IPS-18c (cell line): ENCODE data around the gene SMIM29.

Source experiments
- H3K4me3 ChIP-seq: 2 replicates; pipeline ENCODE4 v1.7.0; 2013; ENCODE audit warnings: low read depth, mild to moderate bottlenecking, low read length, moderate library complexity; ENCODE audit not compliant: insufficient read depth
- H3K9me3 ChIP-seq: one replicate; pipeline ENCODE4 v1.6.1; 2013; ENCODE audit warnings: mild to moderate bottlenecking, low read length, moderate library complexity; ENCODE audit not compliant: control insufficient read depth, insufficient read depth

Gene SMIM29

DNA sequence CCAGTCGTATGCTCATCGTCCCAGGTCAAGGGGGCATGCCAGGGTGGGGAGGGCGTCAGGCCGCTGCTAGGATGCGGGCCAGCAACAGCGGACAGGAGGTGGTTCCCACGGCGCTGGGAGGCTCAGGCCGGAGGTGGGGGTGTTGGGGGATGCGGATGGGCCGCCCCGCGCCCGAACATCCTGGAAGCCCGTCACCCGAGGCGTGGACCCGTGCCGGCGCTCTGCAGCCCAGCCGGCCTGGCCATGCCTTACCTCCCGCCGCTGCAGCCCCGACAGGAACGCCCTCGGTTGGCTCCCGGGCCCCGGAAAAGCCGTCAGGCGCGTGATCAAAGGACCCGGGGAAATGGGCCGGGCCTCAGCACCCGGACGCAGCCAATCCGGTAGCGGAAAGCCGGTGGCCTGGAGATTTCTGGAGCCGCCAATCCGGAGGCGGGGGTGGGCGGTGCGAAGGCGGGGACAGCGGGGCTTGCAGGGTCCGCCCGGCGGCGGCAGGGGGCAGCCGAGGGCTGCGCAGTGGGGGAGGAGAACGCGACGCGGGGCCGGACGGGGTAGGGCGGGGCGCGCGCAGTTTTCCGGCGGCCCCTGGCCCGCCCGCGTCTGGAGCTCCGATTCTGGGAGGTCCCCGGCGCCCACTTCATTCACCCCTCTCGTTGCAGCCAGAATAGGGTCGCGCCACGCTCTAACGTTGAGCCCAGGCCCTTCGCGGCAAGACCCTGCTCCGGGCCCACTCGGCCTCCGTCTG lies at the start of gene SMIM29:
TSS of gene SMIM29 (minus strand) at position 280 of the 742 bp plus-strand sequence. CDS start 1,215 bp downstream, outside the sequence.
- Histone ChIP-seq H3K9me3 (no peaks in the 10 kb centered on the region), H3K4me3 (peak within 1 kb of the TSS; percentile 88)

- Histone ChIP-seq H3K9me3 (no peaks in the 10 kb centered on the region), H3K4me3 (no peak overlapping the region)
These were observed 46.9 kb upstream of the SMIM29 start for GRCh38 chr6:34295721-34296120.

- Histone ChIP-seq H3K4me3 (no peak overlapping the region), H3K9me3 (no peaks in the 10 kb centered on the region)
These were observed 44.1 kb upstream of the SMIM29 start for GRCh38 chr6:34292954-34293353.

DNA sequence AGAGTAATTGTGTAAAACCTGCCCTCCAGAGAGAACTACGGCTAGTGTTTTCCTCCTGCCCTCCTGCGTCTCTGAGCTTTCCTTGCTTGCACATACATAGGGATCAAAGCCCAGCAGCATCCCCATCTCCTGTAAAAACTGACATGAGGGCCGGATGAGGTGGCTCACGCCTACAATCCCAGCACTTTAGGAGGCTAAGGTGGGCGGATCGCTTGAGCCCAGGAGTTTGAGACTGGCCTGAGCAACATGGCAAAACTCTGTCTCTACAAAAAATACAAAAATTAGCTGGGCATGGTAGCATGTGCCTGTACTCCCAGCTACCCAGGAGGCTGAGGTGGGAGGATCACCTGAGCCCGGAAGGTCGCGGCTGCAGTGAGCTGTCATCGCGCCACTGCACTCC lies 40.3 kb upstream of the SMIM29 start:
- no peaks in the 10 kb centered on the region for H3K9me3 ChIP-seq
- no peak overlapping the region for H3K4me3 ChIP-seq

- H3K4me3 ChIP-seq = no peak overlapping the region
- H3K9me3 ChIP-seq = no peaks in the 10 kb centered on the region
These were observed 39.8 kb upstream of the SMIM29 start for GRCh38 chr6:34288581-34288980.

DNA sequence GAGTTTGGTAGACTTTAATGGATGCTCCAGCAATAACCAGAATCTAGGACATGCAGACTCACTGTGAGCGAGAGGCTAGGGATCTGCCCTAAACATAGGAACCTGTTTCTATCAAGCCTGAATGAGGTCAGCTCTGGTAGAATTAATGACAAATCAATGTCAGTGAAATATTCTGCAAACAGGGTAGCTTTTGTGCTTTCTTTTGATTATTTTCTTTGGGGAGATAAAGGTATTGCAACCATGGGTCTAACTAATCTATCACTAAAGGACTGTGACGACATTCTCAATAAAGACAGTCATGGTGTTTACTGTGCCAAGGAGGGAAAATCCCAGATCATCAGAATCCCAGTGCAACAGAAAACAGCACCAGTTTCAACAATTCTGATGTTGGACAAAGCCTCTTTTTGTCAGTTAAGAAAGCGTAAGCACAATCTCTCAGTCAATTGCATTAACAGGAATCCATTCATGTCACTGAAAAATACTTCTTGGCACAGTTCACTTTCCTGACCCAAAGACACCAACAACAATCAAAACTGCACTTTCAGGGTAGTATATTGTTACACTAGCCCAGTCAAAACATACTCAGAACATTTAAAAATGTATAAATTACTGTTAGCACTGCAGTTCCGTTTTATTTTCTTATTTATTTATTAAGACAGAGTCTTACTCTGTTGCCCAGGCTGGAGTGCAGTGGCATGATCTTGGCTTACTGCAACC lies 36.8 kb upstream of the SMIM29 start:
- H3K9me3 ChIP-seq = no peaks in the 10 kb centered on the region
- H3K4me3 ChIP-seq = no peak overlapping the region

GRCh38 chr6:34284563-34285447 lies 36.0 kb upstream of the SMIM29 start:
- H3K4me3 ChIP-seq = no peak overlapping the region

DNA sequence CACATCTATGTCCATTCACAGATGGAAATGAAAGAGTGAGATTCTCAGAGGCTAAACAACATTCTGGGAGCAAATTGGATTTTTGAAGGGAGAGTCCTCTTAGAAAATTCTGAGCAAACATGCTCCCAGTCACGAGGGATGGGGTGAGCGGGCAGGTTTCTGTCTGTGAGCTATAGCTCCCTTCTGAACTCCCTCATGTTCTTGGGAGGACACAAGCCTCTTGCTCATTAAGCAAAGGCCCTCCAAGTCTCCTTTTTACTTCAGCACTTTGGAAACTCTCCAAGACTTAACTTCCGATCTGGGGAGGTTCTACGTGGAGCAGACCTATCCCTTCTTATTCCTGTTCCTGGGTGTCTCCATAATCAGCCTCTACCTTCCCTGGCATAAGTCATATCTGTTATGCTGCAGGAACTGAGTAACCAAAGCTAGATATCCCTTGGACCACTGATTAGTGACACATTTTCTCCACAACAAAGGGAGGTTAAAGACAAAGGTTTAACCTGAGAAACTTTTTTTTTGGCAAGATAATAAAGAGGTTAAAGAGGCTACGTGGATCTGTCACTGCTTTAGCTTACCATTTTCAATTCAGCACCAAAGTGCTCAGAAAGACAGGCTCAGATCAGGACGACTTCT lies 33.0 kb upstream of the SMIM29 start:
- Histone ChIP-seq H3K9me3 (no peaks in the 10 kb centered on the region), H3K4me3 (no peak overlapping the region)

More at GRCh38 chr6:34284563-34285447, 36.0 kb upstream of the SMIM29 start:
- no peaks in the 10 kb centered on the region for H3K9me3 ChIP-seq

- Histone ChIP-seq H3K9me3 (no peaks in the 10 kb centered on the region), H3K4me3 (no peak overlapping the region)
These were observed 31.4 kb upstream of the SMIM29 start for GRCh38 chr6:34280216-34280615.

GRCh38 chr6:34278833-34279232 lies 30.0 kb upstream of the SMIM29 start:
- Histone ChIP-seq H3K4me3 (no peak overlapping the region), H3K9me3 (no peaks in the 10 kb centered on the region)

DNA sequence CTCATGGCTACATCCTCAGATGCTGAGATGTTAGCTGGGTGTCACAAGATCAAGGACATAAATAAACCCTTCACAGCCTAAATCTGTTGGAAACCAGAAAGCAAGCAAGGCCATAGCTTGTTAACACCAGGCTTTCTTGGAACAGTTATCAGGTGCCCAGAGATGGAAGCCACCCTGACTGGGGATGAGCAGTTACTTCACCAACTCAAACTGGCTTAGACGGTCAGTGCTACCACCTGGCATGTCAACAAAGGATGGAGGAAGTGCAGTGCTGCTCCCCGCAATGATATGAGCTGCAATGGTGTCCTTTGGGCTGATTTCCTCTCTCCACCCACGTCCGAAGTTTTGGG lies 28.9 kb upstream of the SMIM29 start:
- no peak overlapping the region for H3K4me3 ChIP-seq
- no peaks in the 10 kb centered on the region for H3K9me3 ChIP-seq

GRCh38 chr6:34276881-34277762 lies 28.3 kb upstream of the SMIM29 start:
- no peaks in the 10 kb centered on the region for H3K9me3 ChIP-seq
- no peak overlapping the region for H3K4me3 ChIP-seq

DNA sequence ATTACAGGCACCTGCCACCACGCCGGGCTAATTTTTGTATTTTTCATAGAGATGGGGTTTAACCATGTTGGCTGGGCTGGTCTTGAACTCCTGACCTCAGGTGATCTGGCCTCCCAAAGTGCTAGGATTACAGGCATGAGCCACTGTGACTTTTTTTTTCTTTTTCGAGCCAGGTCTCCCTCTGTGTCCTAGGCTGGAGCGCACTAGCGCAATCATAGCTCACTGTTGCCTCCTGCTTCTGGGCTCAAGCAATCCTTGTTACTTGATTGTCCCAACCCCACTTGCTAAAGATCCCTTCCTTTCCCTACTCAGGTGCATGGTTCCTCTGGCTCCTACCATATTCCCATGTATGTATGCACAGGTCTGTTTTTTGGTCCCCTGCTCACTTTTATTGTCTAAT lies 27.4 kb upstream of the SMIM29 start:
- no peaks in the 10 kb centered on the region for H3K9me3 ChIP-seq
- no peak overlapping the region for H3K4me3 ChIP-seq

GRCh38 chr6:34275128-34275804 lies 26.5 kb upstream of the SMIM29 start:
- Histone ChIP-seq H3K9me3 (no peaks in the 10 kb centered on the region), H3K4me3 (no peak overlapping the region)

DNA sequence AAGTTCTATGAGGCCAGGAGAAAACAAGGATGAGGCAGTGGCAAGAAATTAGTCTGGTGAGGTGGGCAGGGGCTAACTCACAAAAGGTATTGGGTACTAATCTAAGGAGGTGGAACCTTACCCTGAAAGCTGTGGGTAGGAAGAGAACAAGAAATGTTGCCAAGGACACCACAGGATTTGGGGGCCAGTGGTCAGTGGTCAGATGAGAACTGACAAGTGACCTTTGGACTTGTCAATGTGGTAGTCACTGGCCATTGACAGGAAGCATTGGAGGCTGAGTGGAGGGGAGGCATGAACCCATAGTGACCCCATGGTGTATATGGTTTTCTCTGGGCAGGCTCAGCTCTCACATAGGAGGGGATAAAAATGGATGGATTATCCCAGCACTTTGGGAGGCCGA lies 25.3 kb upstream of the SMIM29 start:
- H3K9me3 ChIP-seq = no peaks in the 10 kb centered on the region
- H3K4me3 ChIP-seq = no peak overlapping the region

DNA sequence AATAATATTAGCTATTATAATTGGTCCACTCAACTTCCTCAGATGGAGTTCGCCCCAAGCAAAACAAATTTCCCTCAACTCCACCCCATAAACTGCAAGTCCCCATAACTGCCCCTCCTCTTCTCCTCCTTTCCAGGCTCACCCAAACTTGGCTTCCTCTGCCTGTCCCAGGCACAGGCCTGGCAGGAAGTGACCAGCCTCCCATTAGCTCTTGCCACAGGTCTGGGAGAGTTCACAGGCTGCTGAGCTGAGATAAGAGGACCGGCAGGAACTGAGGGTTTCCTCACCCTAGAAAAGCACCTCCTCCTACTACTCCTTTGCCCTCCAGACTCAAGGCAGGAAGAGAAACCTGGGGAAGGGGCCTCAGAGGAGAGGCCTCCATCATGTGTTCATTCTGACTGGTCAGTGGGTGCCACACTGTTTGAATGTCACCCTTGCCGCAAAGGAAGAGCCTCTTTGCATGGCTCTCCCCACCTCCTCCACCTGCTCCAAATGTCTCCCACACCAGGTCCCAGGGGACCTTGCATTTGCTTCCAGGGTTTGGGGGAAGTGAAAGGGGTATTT lies 24.5 kb upstream of the SMIM29 start:
- H3K4me3 ChIP-seq = no peak overlapping the region
- H3K9me3 ChIP-seq = no peaks in the 10 kb centered on the region
